NCI-H1105 (cell line): ENCODE measurements around the gene RFNG.

ENCODE experiments used
- DNase-seq: peaks from one replicate; lab custom pipeline; 2025; lab: John Stamatoyannopoulos, UW

Gene RFNG

GRCh38 chr17:82077617-82078358, 26.2 kb upstream of the RFNG start:
- no peak for DNase-seq

DNA sequence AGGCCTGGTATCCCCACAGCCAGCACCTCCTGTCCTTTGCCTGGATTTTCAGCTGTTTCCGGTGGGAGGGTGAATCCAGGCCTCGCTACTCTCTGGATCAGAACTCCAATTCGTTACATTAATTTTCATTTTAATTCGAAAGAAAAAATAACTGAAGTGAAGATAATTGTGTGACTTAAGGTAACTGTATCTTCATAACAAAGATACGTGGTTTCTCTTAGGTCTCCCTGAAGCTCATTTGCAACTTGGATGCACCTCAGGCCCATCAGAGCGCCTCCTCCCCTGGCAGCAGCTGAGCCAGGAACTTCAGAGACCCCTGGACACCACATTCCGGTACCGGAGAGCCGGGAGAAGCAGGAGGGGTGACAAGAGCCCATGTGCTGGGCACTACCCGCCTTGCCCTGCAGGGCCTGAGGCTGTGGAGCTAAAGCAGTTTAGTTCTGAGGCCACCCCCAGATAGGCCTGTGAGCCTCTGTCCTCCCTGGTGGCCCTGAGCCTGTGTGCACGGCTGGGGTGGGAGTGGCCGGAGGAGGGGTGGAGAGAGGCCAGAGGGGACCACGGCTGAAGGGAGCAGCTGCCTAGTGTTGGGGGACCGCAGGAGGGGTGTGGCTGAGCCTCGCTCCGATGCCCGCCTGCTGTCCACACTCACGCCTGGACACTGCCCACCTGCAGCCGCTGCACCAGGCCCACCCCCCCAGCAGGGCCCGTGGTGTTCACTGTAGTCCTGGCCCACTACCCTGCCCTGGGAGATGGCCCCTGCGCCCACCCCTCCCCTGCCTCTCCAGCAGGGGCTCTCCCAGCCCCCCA, 25.4 kb upstream of the RFNG start:
- no peak for DNase-seq

DNA sequence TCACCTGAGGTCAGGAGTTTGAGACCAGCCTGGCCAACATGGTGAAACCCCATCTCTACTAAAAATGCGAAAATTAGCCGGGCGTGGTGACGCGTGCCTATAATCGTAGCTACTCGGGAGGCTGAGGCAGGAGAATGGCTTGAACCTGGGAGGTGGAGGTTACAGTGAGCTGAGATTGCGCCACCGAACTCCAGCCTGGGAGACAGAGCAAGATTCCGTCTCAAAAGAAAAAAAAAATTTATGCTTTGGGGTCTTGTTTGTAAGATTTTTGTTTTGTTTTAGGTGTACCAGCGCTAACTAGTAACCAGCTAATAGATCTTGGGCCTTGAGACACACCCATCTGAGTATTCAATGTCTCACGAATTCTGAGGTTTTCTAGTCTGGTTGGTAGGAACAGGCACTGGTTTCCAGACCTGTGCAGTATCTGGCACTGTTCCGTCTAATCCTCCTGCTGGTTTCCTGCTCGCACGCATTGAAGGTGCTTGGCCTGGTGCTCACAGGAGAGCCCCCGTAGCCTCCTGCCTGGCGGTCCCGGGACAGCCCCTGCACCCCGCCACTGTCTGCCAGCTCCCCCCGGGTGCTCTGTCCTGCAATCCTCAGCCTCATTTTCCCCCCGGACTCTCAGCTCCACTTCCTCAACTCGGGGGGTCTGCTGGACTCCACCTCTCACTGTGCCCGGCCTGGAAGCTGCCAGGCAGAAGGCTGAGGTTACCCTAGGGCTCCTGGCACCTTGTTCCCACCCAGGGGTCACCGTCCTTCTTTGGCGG, 24.6 kb upstream of the RFNG start:
- no peak for DNase-seq

GRCh38 chr17:82073446-82073845, 21.8 kb upstream of the RFNG start:
- DNase-seq = no peak

DNA sequence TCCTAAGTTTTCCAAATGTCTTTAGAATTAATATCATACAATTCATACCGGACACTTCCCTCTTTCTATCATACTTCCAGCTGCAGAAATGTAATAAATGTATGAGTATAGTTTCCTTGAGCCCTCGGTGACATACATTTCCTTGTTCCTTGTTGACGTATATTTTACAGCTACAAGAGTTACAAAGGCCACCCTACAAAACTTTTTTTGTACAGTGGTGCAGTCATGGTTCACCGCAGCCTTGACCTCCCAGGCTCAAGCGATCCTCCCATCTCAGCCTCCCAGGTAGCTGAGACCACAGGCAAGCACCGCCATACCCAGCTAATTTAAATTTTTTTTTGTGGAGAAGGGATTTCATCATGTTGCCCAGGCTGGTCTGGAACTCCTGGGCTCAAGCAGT, 21.2 kb upstream of the RFNG start:
- no peak for DNase-seq

DNA sequence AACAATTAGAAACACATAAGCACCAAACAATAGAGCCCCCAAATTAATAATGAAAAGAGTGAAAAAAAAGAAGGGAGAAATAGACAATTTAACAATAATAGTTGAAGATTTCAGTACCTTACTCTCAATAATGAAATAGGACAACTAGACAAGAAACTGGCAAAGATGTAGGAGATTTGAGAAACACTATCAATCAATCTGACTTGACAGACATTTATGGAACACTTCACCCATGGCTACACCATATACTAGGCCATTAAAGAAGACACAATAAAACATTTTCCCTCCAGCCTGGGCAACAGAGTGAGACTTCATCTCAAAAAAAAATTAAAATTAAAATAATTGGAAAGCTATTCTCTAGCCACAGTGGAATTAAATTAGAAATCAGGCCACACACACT, 19.0 kb upstream of the RFNG start:
- no peak for DNase-seq

DNA sequence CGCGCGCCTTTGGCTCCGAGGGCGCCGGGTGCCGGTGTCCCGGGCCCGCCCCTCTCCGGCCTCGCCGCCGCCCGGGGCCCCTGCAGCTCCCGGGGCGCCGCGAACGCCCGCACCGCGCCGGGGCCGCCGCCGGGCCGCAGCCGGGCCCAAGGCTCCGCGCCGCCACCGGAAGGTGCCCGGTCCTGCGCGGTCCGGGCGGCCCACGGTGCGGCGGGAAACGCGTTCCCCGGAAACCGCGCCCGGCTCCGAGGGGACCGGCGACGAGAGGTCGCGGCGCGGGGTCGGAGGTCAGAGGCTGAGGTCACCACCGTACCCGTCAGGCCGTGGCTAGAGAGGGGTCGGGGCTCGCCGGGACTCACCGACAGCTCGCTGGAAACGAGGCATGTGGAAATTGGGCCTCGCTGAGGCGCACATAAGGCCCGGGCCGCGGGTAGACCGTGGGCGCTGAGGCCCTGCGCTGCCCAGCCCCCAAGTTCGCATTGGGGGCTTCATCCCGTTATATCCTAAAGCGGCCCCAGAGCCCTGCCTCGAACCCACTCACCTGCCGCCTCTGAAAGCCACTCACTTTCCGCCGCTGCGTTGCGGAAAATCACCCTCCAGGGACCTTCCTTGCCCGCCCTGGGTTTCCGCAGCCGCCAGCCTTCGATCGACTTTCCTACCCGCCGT, 14.2 kb upstream of the RFNG start, which contains the start of gene DUS1L:
Gene DUS1L (minus strand): TSS at position 167 of the 666 bp plus-strand sequence. CDS start 745 bp downstream, outside the sequence.
- DNase-seq = no peak

GRCh38 chr17:82065193-82065637, 13.6 kb upstream of the RFNG start:
- DNase-seq = no peak

DNA sequence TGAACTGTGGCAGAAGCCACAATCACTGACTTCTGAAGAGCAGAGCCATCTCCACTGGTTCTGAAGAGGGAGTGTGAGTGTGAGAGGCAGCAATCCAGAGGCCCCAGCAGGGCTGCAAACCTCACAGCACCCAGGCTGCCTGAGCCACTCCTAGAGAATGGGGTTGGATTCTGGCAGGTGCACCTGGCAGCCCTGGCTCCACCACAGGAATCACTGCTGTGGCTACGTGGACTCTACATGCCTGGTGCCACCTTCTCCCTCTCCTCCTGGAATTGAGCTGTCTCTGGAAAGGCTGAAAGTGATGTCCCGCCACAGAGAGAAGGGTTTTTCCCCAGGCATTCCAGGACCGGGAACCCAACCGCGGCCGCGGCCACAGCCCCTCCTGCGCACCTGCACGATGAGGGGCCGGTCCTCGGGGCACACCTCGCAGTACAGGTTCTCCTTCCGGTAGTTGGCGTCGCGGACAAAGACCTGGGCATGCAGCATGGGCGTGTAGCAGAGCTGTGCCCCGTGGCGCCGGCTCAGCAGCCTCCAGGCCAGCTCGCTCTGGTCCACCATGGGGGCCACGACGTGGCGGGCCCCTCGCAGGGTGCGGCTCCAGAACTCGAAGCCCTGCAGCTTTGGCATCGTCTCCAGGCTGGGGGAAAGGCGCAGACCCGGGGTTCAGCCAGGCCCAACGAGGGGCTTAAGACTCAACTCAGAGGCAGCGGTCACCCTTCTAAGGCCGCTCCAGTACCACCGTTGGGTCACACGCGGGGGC, 13.0 kb upstream of the RFNG start:
- DNase-seq = no peak

- DNase-seq = no peak
Observed at GRCh38 chr17:82063424-82064415, 12.1 kb upstream of the RFNG start.

DNA sequence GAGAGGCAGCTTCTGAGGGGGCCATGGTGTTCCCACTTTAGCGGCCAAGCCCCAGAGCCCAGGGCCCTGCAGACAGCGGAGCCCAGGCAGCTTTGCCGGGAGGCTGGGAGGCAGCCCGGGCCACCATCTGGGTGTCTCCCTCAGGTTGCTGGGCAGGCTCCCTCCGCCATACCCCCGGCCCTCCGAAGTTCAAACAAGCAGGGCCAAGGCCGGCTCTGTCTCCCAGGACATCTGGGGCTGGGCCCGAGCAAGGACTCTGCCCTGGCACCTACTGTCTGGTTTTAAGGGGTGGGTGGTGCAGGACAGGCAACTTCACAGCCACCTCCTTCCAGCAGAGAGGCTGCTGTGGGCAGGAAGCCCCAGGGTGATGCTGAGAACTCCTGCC, 11.4 kb upstream of the RFNG start:
- no peak for DNase-seq

GRCh38 chr17:82062076-82062983, 10.7 kb upstream of the RFNG start:
- no peak for DNase-seq

- no peak for DNase-seq
Observed at GRCh38 chr17:82061047-82061925, 9.7 kb upstream of the RFNG start.

DNA sequence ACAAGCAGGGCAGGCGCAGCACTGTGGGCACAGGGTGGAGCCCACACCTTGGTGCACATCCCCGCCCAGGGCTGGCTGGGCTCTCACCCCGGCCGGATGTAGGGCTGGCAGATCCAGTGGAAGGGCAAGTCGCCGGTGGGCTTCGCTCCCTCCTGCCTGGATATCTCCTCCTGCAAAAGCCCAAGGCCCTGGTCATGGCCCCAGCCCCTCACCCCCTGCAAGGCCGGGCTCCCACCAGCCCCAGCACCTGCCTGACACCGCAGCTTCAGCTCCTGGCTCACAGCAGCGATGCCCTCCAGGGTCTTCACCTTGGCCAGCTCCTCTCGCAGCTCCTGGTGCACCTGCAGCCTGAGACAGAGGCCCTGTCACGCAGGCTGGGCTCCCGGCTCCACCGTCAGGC, 9.0 kb upstream of the RFNG start:
- no peak for DNase-seq

DNA sequence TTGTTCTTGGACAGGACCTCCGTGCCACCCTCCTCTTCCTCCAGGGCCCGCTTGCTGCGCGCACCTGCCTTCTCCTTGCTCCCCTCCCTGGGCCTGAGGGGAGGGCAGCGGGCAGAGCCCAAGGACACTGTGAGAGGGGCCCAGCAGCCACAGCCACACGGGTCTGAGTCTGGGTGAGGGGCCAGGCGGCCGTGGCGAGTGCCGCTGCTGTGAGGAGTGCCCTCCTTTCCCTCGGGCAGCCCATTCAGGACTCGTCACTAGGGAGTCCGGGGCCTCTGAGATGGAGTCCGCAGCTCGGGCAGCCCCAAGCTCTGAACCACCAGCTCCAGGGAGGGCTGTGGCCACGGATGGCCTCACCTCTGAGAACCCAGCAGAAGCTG, 8.4 kb upstream of the RFNG start:
- no peak for DNase-seq

DNA sequence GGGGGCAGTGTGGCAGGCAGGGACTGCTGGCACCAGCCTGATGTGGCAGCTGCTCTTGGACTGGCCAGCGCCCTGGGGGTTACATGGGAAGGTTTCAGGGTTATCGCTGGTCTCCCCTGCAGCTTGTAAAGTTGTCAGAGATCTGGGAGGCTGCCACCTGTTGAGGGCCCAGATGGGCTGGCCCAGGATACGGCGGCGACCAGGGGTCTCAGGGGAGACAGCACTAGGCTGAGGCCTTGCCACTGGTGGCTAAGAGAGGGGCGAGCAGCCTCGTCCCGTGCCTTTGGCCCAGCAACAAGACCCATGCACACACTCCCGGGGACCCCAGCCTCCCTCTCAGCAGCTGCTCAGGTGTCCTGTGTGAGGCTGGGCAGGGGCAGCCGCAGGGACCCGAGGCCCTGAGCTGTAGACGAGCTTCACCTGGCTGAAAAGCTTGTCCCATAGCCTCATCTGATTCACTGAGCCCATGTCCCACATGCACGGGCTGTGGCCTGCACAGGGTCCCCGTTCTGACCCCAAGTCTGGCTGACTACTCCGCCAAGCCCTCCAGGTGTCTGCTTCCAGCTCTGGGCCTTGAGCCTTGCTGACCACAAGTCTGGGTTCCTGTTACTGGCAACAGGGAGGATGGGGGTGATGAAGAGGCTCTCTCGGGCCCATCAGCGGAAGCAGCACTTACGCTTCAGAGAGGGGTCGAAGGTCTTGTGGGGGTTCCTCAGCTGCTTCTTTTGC, 7.8 kb upstream of the RFNG start:
- no peak for DNase-seq

DNA sequence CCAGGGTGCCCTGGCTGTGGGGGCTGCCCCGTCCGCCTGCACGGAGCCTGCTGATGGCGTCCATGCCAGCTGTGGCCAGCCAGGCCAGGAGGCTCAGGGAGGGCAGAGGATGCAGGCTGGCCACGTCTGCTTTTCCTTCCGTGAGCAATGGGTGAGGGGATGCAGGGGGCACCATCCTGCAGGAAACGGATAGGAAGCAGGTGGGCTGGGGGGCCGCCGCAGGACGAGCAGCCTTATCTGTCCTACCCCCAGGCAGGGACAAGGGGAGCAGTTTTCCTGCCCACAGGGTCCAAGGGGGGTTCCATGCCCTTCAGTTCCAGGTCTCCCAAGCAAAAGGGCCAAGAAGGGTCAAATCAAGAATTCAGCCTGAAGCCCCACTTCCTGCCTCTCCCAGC, 7.2 kb upstream of the RFNG start:
- no peak for DNase-seq
